Measurements from ENCODE around the gene DMAC2.
"Not testable (repeated sequence)": the region's sequence is repeated elsewhere in the genome, so short reads cannot be mapped to it uniquely, and the experiment has no call there.

Gene DMAC2

DNA sequence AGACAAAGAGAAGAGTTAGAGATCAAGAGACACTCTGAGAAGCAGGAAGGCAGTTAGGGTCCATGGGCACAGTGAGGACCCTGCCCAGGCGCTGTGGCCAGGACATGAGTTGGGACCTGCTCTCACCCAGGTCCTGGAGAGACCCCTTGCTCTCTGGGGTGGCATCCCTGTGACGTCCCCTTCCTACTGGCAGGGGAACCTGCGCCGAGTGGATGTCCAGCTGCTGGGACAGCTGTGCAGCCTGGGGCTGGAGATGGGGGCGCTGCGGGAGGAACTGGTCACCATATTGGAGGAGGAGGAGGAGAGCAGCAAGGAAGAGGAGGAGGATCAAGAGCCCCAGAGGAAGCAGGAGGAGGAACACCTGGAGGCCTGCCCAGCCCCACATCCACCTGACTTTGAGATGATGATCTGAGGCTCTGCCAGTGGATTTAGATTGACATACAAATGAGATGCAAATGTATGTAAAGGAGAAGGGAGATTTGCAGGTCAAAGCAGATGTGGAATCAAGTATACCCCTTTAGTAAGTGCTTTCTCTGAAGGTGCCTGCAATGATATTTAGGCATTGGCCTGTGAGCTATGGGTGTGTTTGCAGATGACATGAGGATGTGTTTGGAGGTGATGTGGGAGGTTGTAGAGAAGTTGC lies 4.2 kb upstream of the DMAC2 start:
- DNase-seq (ENCODE audit: low read depth in 2 of 2, low spot score in 1 of 2) = no peak

DNA sequence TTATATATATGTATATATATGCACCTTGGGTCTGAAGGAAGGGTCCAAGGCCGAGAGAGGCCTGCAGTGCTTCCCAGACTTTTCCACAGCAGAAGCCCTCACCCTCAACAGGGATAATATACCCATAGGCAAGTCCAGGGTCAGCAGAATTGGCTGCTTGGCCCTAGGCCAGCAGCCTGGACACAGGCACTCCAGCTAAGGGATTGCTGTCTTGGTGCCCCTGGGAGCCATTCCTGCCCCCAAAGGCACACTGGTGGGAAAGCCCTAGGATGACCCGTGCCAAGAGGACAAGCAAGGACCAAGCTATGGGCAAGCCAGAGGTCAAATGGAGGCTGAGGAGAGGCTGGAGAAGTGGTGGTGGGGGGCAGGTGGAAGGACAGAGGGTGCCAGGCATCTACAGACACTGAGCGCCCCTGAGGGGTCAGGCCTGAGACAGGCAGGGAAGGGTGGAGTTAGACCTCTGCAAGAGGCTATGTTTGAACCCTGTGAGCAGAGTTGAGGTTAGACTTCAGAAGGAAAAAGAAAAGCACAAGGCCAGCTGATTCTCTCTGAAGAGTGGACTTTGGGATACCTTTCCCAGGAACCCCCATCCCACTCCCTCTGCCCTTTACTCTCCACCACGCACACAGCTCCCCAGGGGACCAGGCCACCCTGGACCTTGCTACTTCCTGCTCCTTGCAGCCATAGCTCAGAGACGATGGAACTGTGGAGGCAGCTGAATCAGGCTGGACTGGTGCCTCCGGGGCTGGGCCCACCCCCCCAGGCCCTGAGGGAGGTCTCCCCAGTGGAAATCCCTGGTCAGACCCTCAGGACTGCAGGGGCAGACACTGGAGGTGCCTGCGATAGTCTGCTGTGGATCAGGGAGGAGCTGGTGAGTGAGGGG lies 3.0 kb upstream of the DMAC2 start, which contains the start of gene ERICH4:
Gene ERICH4 (plus strand): TSS at position 684 of the 883 bp plus-strand sequence. CDS start 14 bp downstream, at position 698.
- no peak for DNase-seq (ENCODE audit: low read depth in 2 of 2, low spot score in 1 of 2)

DNA sequence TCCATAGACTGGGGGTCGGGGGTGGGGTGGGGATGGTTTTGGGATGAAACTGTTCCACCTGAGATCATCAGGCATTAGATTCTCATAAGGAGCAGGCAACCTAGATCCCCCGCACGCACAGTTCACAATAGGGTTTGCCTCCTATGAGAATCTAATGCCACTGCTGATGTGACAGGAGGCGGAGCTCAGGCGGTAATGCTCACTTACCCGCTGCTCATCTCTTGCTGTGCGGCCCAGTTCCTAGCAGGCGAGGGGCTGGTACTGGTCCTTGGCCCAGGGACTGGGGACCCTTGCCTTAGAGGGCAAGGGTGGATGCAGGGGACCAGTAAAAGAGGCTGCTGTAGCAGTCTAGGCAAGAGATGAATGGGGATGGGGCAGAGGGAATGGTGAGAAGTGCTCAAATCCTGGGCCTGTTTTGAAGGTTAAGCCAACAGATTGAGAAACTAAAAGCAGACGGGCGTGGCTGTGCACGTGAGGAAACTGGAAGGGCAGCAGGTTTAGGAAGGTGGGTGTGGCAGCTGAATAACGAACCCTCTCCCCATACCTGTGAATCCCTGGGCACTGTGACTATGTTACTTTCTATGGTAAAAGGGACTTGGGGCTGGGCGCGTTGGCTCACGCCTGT lies 1.7 kb upstream of the DMAC2 start:
- no peak for DNase-seq (ENCODE audit: low read depth in 2 of 2, low spot score in 1 of 2)

DNA sequence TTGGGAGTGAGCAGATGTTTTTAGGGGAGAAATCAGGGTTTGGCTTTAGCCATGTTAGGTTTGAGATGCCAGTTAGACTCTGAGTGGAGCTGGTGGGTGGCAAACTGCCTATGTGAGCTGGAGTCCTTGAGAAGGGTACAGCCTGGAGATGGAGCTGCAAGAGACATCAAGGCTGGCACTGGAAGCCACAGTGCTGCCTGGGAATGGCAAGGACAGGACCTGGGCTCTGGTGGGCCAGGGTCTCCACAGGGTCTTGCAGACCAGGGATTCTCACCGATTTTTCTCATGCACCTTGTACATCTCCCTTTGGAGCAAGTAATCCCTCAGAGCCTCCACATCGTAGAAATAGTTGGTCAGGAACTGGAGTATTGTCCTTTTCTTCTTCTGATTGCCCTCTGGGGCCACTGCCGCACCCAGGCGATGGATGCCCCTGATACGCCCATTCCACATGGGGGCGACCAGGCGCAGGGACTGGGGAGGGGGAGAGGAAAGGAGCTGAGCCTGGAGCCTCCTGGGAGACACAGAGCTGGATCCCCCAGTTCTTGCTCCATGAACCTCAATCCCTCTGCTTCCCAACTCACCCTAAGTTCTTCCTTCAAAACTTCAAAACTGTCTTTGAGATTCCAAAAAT lies 1.7 kb downstream of the DMAC2 start:
- DNase-seq (ENCODE audit: low read depth in 2 of 2, low spot score in 1 of 2) = no peak

DNA sequence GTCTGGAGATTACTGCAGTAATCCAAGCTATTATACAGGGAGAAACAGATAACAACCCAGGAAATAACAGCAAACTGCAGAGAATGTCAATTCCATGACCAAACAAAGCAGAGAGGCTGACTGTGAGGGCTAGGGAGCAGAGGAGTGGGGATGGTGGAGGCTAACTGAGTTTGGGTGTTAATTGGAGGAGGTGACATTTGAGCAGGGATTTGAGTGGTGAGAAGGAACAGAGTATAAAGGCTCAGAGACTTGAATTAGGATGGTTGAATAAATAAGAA lies 3.1 kb downstream of the DMAC2 start:
- no peak for DNase-seq (ENCODE audit: low read depth in 2 of 2, low spot score in 1 of 2)

DNA sequence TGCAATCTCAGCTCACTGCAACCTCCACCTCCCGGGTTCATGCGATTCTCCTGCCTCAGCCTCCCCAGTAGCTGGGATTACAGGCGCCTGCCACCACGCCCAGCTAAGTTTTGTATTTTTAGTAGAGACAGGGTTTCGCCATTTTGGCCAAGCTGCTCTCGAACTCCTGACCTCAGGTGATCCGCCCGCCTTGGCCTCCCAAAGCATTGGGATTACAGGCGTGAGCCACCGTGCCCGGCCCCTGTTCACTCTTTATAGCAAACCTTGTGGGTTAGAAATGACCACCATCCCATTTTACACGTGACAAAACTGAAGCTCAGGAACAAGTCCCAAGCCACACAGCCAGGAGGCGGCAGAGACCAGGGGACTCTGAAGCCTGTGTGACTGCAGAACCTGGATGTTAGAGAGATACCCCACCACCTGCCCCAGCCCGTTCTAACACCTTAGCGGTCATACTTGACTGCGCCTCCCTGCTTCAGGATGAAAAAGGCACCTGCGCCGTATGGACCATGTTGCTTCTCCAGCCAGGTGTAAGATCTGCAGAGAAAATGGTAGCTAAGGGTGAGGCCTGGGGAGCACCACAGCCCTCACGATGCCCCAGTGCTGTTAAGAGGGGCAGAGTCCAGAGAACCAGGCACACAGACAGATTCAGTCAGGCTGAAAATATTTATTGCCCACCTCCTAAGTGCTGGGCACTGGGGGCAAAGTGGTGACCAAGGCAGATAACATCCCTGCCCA lies 3.6 kb downstream of the DMAC2 start:
- no peak for DNase-seq (ENCODE audit: low read depth in 2 of 2, low spot score in 1 of 2)

DNA sequence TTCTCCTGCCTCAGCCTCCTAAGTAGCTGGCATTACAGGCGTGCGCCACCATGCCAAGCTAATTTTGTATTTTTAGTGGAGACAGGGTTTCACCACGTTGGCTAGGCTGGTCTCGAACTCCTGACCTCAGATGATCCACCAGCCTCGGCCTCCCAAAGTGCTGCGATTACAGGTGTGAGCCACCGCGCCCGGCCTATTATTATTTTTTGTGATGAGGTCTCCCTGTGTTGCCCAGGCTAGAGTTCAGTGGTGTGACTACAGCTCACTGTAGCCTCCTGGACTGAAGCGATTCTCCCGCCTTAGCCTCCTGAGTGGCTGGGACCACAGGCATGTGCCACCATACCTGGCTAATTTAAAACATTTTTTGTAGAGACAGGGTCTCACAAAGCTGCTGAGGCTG lies 4.3 kb downstream of the DMAC2 start:
- not testable (repeated sequence) for DNase-seq (ENCODE audit: low read depth in 2 of 2, low spot score in 1 of 2)

DNA sequence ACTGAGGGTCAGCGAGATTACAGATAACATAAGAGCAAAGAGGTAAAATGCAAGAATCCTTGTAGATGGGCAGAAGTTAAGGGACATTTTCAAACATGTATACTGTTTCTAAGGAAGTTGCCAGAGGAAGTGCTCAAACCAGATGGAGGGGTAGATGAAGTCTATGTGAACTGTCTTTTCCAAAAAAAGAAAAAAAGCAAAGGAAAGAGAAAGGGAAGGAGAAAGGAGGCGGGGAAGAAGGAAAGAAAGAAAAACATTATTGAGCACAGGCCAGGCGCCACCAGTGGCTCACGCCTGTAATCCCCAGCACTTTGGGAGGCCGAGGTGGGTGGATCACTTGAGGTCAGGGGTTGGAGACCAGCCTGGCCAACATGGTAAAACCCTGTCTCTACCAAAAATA lies 5.3 kb downstream of the DMAC2 start:
- DNase-seq (ENCODE audit: low read depth in 2 of 2, low spot score in 1 of 2) = no peak

DNA sequence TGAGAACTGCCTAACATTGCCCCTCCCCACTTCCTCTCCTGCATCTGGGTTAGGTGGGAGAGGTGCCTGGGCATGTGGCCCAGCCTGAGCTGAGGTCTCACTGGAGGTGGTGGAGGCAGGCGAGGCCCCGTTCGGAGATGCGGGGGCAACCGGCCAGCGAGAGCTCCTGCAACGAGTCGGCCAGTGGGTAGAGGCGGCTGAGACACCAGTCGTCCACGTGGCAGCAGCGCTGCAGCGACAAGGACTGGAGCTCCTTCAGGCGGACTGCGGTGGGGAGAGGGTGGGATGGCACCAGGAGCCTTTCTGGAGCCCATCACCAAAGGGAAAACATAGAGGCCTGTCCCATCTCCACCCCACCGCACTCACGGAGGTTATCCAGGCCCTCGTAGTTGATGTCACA lies 6.5 kb downstream of the DMAC2 start:
- DNase-seq (ENCODE audit: low read depth in 2 of 2, low spot score in 1 of 2) = no peak

DNA sequence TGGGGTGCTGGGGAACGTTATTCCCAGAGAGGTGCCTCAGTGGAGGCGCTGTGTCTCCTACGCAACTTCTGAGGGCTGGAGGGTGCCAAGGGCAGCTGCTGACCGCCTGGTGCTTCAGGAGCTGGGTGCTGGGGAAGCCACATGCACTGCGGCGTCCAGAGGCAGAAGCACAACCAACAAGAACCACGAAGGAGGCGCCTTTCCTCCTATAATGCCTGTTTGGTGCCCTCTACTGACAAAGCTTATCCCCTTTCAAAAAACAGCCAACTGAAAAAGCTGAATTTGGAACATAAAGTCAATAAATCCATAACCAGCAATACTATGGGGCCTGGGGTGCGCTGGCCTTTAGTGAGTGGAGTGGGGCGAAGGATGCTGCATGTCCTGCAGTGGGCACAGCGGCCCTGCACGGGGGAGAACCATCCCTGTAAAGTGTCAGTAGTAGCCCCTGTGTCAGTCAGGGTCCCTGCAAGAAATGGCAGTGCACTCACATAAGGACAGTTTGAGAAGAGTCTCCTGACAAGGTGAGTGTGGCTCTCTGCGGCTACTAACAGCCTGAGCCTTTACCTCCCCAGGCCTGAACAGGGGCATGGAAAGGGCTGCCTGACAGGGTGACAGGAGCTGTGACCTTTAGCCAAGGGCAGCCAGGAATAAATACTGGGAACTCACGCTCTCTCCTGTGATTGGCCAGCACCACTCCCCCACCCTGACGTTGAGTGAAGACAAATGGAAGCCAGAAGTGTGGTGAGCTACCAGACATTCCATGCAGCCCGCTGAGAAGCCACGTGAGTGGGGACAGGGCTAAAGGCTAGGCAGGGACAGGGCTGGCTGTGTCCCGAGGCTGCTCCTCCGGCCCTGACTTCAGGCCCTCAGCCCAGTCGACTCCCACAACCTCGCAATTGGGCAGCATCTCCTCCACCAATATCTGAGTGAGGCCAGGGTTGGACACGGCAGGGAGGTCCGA lies 8.0 kb downstream of the DMAC2 start:
- no peak for DNase-seq (ENCODE audit: low read depth in 2 of 2, low spot score in 1 of 2)

DNA sequence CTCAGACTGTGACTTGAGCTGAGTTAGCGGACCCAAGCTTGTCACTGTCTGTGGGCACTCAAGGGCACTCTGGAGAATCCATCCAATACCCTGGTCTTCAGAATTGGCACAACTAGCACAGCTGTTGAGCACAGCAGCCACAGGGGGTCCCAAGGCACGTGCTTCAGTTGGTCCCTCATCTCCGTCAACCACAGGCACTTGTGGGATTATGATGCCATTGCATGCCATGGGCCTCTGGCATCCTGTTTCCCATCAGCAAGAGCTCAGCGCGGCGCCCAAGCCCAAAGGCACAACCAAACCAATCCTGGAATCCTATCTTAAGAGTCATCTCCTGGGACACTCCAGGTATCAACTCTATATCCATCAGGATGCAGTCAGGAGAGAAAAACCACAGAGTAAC lies 8.8 kb downstream of the DMAC2 start:
- no peak for DNase-seq (ENCODE audit: low read depth in 2 of 2, low spot score in 1 of 2)

DNA sequence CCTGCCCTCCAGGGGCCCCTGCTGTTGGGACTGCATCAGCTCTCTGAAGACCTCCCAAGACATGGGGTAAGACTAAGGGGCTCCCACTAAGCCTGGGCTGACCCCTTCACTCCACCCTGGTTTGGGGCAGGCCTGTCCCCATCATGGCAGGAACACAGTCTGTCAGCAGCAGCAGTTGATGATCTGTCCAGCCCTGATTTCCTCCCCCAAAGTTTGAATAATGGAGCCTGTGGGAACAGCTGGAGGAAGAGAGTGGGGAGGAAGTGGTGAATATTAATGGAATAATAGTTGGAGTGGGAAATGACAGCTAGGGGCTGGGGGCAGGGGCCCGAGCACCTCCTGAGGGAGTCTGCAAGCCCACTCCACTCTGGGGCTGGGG lies 11.2 kb downstream of the DMAC2 start:
- no peak for DNase-seq (ENCODE audit: low read depth in 2 of 2, low spot score in 1 of 2)

DNA sequence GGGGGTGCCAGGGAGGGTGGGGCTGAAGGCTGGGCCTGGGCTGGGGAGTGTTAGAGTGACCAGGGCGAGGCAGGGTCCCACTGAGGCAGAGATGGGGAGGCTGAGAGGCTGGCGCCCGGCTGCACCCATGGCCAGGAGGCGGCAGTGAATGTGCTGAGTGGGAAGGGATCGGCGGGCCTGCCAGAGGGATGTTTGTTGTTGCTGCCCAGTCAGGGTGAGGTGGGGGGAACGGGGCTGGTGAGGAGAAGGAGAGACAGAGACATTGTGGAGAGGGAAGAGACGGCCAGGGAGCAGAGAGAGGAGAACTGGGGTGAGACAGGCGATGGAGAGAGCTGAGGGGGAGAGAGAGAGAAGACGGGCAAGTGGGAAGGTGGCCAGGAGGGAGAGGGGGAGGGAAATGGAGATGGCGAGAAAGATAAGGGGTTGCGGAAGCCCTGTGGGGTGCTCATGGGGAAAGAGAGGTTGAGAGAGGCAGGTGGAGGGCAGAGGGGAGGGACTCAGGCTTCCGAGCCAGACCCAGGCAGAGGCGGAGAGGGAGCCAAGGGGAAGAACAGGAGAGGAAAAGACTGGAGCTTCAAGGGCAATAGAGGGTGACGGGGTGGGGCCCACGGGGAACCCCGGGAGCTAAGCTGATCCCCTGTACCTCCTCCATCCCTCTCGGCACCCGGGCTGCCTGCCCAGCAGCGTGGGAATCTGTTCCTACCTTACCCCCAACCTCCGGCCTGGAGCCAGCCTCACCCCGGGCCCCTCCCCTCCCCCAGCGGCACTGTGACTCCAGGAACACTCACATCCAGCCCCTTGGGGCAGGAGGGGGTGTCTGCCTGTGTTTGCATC lies 11.8 kb downstream of the DMAC2 start:
- peak in 1 of 2 donors; percentile 9 for DNase-seq (ENCODE audit: low read depth in 2 of 2, low spot score in 1 of 2)

DNA sequence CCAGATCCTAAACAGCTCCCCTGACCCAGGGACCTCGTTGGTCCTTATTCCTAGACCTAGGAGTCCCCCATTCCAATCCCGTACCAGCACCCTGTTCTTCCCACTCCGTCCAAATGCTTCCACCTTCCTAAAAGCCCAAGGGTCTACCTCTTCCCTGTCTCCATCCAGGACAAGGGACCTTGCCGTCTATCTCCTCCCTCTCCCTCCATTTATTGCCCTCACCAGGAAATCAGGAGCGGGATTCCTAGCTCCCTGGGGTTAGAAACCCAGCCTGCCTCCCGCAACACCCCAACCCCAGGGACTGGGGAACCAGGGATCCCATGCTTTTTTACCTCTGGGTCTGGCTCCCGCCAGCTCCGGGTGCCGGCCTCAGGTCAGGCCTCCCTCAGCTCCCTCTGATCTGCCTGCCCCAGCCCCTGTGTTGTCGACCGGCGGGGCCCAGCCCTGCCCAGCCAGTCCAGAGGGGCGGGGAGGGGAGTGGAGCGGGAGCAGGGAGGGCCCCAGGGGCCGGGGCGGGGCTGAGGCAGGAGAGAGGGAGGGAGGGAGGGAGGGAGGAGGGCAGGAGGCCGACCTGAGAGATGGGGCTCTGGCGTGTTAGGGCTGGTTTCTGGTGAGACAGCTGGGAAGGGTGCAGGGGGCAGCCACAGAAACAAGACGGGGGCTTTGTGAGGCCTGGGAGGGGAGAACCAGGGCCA lies 12.6 kb downstream of the DMAC2 start, which contains the start of gene B3GNT8:
Gene B3GNT8 (minus strand): TSS at position 423 of the 695 bp plus-strand sequence. CDS start 596 bp downstream, outside the sequence.
- DNase-seq (ENCODE audit: low read depth in 2 of 2, low spot score in 1 of 2) = no peak

DNA sequence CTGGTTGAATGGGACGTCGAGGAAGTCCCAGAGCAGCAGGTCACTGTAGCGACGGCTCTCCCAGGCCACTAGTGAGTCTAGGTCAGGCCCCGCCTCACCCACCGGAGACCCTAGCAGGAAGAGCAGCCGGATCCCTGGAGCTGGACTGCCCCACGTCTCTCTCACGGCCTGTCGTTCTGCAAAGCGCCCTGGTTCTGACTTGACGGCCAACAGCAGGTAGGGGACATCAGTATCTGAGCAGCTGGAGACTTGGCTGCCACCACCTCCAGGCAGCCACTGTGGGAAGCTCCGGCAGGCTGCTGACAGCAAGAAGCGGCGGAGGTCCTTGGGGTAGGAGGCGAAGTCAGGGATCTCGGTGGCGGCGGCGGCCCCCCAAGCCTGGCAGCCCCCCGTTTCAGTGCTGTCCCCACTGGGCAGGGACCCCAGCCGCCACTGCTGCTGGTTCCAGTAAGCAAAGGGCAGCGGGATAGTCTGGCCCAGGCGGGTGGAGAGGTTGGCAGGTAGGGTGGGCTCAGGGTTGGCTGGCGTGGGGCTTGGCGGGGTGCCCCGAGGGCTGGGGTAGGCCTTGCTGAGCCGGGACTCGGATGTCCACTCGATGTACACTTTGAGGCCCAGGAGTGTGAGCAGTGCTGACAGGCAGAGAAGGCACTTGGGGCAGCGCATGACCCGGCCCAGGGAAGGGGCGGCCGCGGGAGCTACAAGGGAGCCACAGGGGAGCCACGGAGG lies 13.4 kb downstream of the DMAC2 start:
- DNase-seq (ENCODE audit: low read depth in 2 of 2, low spot score in 1 of 2) = no peak

DNA sequence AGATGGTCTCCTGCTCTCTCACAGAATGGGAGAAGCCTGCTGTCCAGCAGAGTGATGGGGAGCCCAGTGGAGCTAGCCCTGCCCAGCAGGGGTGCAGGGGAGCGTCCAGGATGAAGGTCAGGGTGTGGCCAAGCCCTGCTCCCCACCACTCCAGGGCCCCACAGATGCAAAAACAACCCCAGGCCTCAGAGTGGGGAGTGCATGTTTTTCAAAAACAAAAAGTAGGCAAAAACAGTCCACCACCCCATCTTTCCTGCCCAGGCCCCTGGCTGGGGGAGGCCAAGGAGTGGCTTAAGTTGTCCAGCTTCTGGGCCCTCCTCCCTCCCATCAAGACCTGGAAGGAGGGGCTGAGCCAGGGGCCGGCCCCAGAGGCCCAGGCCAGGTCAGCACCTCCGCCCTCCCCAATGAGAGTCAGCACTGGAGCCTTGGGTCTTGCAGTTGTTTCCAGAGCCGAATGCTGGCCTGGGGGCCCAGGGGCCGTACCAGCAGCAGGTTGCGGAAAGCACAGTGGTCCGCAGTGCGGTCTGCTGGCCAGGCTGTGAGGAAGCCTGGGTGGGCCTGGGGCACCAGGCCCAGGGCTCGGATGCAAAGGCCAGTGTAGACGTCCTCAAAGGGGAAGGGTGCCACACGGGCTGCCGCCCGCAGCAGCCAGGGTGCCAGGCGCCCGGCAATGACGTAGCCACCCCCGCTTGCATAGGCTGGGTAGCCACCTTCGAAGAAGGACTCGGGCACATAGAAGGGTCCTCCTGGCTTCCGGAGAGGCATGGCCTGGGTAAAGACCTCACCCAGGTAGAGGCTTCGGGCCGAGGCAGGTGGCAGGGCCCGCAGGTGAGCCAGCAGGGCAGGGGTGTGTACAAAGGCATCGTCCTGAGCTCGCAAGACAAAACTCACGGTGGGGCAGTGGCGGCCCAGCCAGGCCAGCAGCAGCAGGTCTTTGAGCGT lies 14.3 kb downstream of the DMAC2 start:
- DNase-seq (ENCODE audit: low read depth in 2 of 2, low spot score in 1 of 2) = no peak

Measured in stimulated activated CD8-positive, alpha-beta memory T cell treated with anti-CD3 and anti-CD28 coated beads, Interleukin-4, amount 100 ng/mL, for 4 hours (primary cell).